ENCODE measurements around the gene LMAN1.

Gene LMAN1

DNA sequence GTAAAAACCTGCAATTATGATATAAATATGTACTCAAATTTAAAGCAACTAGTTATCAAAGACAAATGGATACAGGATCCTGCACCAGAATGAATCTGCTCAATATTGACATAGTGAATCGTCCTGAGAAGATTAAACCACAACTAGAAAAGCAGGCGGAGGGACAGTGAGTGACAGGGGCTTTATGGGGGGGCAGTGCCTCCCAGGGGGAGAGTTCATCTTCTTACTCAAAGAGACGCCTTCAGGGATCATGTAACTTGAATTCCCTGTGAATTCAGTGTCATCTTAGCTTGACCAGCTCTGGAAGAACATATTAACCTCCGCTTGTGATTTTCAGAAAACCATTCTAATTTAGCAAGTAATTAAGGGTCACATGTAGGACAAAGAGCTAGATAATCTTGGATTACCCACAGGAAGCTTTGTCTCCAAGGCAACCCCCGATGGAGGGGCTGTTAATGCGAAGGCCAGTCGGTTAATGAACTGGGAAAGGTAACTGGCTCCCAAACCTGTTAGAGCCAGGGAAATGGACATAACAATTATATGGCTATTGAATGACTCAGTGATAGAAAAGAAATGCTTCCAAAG is 17.4 kb upstream of the LMAN1 start:
- no peaks in the 10 kb centered on the region for H4K20me1 ChIP-seq (ENCODE audit: insufficient read depth, low read length, poor library complexity, severe bottlenecking)
- H3K4me3 ChIP-seq (ENCODE audit: low read length, poor library complexity, severe bottlenecking) = no peak overlapping the region
- H3K9ac ChIP-seq (ENCODE audit: low read depth, low read length, poor library complexity, severe bottlenecking) = no peak overlapping the region
- H3K9me2 ChIP-seq (replicated peaks; ENCODE audit: low read depth, low read length) = no peaks in the 10 kb centered on the region
- TF ChIP-seq, protein P1, sequence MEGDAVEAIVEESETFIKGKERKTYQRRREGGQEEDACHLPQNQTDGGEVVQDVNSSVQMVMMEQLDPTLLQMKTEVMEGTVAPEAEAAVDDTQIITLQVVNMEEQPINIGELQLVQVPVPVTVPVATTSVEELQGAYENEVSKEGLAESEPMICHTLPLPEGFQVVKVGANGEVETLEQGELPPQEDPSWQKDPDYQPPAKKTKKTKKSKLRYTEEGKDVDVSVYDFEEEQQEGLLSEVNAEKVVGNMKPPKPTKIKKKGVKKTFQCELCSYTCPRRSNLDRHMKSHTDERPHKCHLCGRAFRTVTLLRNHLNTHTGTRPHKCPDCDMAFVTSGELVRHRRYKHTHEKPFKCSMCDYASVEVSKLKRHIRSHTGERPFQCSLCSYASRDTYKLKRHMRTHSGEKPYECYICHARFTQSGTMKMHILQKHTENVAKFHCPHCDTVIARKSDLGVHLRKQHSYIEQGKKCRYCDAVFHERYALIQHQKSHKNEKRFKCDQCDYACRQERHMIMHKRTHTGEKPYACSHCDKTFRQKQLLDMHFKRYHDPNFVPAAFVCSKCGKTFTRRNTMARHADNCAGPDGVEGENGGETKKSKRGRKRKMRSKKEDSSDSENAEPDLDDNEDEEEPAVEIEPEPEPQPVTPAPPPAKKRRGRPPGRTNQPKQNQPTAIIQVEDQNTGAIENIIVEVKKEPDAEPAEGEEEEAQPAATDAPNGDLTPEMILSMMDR (conservative IDR thresholded peaks at IDR 0.05; ENCODE audit: low read length) = no peak
- TF ChIP-seq EZH2phosphoT487 (IDR thresholded peaks at IDR 0.05; ENCODE audit: borderline replicate concordance) = no peak
- H2AFZ ChIP-seq (ENCODE audit: low read length) = no peak overlapping the region
- H3K4me2 ChIP-seq (ENCODE audit: low read depth, low read length, poor library complexity, severe bottlenecking) = no peak overlapping the region
- H3K4me1 ChIP-seq (ENCODE audit: insufficient read depth, low read length, poor library complexity, severe bottlenecking) = no peaks in the 10 kb centered on the region
- no peaks in the 10 kb centered on the region for H3K79me2 ChIP-seq (ENCODE audit: insufficient read depth, low read length)
- H3K9me3 ChIP-seq (ENCODE audit: insufficient read depth, low read depth, low read length) = no peaks in the 10 kb centered on the region
- no peaks in the 10 kb centered on the region for H3K36me3 ChIP-seq (ENCODE audit: insufficient read depth, low read length)
- H3K27me3 ChIP-seq (ENCODE audit: insufficient read depth, low read length, poor library complexity, severe bottlenecking) = no peaks in the 10 kb centered on the region
- H3F3A ChIP-seq (ENCODE audit: low read depth) = no peaks in the 10 kb centered on the region

DNA sequence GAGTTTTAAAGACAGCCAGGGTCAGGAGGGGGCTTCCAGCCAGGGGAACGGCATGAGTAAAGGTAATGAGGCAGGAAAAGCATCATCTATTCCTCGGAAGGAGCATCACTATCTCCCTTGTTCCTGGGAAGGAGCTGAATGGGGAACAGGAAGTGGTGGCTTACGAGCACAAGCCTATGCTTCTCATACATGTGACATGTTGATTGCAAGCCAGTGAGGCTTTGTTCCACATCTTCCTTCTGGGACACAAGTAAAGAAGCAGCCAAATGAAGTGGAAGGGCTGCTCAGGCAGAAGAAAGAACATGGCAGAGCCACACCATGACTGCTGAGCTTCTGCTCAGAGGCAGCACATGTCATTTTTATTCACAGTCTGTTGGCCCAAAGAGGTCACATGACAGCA is 15.1 kb upstream of the LMAN1 start:
- H3K36me3 ChIP-seq (ENCODE audit: insufficient read depth, low read length) = no peaks in the 10 kb centered on the region
- H3K9me3 ChIP-seq (ENCODE audit: insufficient read depth, low read depth, low read length) = no peaks in the 10 kb centered on the region

DNA sequence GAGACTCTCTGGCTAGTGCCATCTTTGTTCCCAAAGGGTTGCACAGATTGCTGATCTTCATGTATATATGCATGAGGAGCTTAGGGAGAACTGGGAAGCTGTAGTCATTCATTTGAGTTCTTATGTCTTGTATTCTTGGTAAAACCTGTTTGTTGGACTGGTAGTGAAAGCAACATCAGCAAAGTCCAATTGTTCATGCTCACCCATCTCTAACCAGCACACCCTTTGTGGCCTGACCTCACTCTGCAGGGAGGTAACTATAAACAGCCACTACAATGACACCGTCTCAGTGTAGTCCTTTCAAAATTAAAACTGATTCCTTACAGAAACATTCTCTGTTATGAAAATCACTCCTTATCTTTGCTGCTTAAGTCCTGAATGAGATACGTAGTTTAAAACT is 13.9 kb upstream of the LMAN1 start:
- no peak overlapping the region for H3K4me3 ChIP-seq (ENCODE audit: low read length, poor library complexity, severe bottlenecking)
- H3K9ac ChIP-seq (ENCODE audit: low read depth, low read length, poor library complexity, severe bottlenecking) = no peak overlapping the region
- H4K20me1 ChIP-seq (ENCODE audit: insufficient read depth, low read length, poor library complexity, severe bottlenecking) = no peaks in the 10 kb centered on the region
- no peaks in the 10 kb centered on the region for H3K79me2 ChIP-seq (ENCODE audit: insufficient read depth, low read length)
- no peaks in the 10 kb centered on the region for H3K27me3 ChIP-seq (ENCODE audit: insufficient read depth, low read length, poor library complexity, severe bottlenecking)
- TF ChIP-seq, protein P1 (conservative IDR thresholded peaks at IDR 0.05; ENCODE audit: low read length) = no peak
- no peak for TF ChIP-seq EZH2phosphoT487 (IDR thresholded peaks at IDR 0.05; ENCODE audit: borderline replicate concordance)
- H3K36me3 ChIP-seq (ENCODE audit: insufficient read depth, low read length) = no peaks in the 10 kb centered on the region
- no peaks in the 10 kb centered on the region for H3K9me2 ChIP-seq (replicated peaks; ENCODE audit: low read depth, low read length)
- no peaks in the 10 kb centered on the region for H3K4me1 ChIP-seq (ENCODE audit: insufficient read depth, low read length, poor library complexity, severe bottlenecking)
- no peak overlapping the region for H3K4me2 ChIP-seq (ENCODE audit: low read depth, low read length, poor library complexity, severe bottlenecking)
- no peak overlapping the region for H2AFZ ChIP-seq (ENCODE audit: low read length)
- no peaks in the 10 kb centered on the region for H3K9me3 ChIP-seq (ENCODE audit: insufficient read depth, low read depth, low read length)
- H3F3A ChIP-seq (ENCODE audit: low read depth) = no peaks in the 10 kb centered on the region

More for the DNA sequence above, 15.1 kb upstream of the LMAN1 start:
- Histone ChIP-seq H3K4me3 (ENCODE audit: low read length, poor library complexity, severe bottlenecking) (no peak overlapping the region), H4K20me1 (ENCODE audit: insufficient read depth, low read length, poor library complexity, severe bottlenecking) (no peaks in the 10 kb centered on the region), H3K4me2 (ENCODE audit: low read depth, low read length, poor library complexity, severe bottlenecking) (no peak overlapping the region), H3K9ac (ENCODE audit: low read depth, low read length, poor library complexity, severe bottlenecking) (no peak overlapping the region), H3K79me2 (ENCODE audit: insufficient read depth, low read length) (no peaks in the 10 kb centered on the region), H3K4me1 (ENCODE audit: insufficient read depth, low read length, poor library complexity, severe bottlenecking) (no peaks in the 10 kb centered on the region), H3K27me3 (ENCODE audit: insufficient read depth, low read length, poor library complexity, severe bottlenecking) (no peaks in the 10 kb centered on the region), H3K9me2 (replicated peaks; ENCODE audit: low read depth, low read length) (no peaks in the 10 kb centered on the region), H3F3A (ENCODE audit: low read depth) (no peaks in the 10 kb centered on the region), H2AFZ (ENCODE audit: low read length) (no peak overlapping the region)
- TF ChIP-seq, protein P1 (conservative IDR thresholded peaks at IDR 0.05; ENCODE audit: low read length) = no peak
- no peak for TF ChIP-seq EZH2phosphoT487 (IDR thresholded peaks at IDR 0.05; ENCODE audit: borderline replicate concordance)
